ENCODE measurements around the gene KRCC1.
"Not testable (repeated sequence)": the region's sequence is repeated elsewhere in the genome, so short reads cannot be mapped to it uniquely, and the experiment has no call there.

Gene KRCC1

DNA sequence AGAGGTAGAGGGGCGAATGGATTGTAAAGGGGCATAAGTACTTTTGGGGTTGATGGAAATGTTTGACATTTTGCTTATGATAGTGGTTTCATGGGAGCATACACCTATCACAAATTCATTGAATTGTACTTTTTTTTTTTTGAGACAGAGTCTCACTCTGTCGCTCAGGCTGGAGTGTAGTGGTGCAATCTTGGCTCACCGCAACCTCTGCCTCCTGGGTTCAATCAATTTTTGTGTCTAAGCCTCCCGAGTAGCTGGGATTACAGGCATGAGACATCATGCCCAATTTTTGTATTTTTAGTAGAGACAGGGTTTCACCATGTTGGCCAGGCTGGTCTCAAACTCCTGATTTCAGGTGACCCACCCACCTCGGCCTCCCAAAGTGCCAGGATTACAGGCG, 10.0 kb downstream of the KRCC1 start:
- in situ Hi-C loops (cut with MboI; ENCODE audit: low sequenced_read_pairs) = not testable (repeated sequence)

DNA sequence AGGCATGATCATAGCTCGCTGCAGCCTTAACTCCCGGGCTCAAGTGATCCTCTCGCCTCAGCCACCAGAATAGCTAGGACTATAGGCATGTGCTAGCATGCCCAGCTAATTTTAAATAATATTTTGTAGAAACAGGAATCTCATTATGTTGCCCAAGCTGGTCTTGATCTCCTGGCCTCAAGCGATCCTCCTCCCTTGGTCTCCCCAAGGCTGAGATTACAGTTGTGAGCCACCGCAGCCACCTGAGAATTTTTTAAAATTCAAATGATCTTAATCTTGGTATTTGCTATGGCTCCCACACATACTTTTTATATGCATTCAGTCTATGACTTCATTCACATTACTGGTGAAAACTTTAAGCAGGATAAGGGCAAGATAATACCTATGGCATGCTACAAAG, 13.1 kb downstream of the KRCC1 start:
- in situ Hi-C loops (cut with MboI; ENCODE audit: low sequenced_read_pairs) = no loop called here

DNA sequence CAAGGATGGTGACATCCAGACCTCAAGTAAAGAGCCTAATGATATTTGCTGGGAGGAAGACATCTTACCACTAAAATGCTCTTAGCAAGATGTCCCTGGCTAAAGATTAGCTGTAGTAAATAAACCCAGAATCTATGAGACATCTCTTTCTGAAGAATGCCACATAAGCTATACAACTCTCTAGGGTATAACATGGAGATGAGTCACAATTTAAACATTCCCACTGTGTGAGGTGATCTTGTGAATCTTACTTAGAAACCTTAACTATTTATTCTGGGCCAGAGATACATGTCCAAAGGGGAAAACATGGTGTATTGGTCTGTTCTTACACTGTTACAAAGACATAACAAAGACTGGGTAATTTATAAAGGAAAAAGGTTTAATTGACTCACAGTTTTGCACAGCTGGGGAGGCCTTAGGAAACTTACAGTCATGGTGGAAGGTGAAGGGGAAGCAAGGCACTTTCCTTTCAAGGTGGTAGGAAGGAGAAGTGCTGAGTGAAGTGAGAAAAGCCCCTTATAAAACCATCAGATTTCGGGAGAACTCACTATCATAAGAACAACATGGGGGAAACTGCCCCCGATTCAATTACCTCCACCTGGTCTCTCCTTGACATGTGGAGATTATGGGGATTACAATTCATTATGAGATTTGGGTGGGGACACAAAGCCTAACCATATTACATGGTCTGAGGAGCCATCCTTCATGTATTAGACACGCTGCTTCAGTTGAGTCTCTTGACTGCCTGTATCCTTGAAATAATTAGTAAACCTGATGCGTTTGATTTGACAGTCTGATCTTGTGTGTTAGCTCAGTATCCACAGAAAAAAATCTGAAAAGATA, 17.1 kb downstream of the KRCC1 start:
- in situ Hi-C loops (cut with MboI; ENCODE audit: low sequenced_read_pairs) = no loop called here

DNA sequence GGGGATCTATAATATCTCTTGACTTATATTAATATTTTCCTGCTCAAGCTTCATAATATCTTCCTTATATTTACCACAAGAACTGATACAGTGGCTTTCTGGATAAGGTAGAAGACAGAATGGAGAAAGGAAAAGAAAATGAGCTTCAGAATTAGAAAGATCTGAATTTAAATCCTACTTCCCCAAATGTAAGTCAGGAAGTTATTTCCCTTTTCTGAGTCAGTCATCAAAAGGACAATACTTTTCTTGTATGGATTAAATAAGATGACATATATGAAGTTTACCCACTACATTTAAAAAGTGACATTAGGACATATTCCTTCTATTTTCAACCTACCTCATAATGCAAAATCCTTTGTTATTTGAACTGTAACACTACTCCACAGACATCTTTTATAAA, 19.0 kb downstream of the KRCC1 start:
- in situ Hi-C loops (cut with MboI; ENCODE audit: low sequenced_read_pairs) = no loop called here

DNA sequence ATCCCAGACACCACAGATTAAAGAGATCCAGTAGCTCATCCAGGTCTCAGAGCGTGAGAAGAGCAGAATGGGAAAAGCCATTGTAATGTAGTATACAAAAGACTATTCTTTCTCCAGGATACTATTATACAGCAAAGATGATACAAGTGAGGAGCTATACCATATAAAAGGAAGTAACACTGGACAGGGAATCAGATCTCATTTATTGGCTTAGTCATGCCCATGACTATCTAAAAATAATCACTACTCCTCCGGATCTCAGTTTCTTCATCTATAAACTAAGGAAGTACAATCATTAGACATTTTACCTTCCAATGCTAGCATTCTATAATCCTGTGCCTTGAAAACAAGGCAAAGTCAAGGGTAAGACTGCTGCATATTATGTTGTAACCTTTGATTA, 19.4 kb downstream of the KRCC1 start:
- in situ Hi-C loops (cut with MboI; ENCODE audit: low sequenced_read_pairs) = no loop called here

DNA sequence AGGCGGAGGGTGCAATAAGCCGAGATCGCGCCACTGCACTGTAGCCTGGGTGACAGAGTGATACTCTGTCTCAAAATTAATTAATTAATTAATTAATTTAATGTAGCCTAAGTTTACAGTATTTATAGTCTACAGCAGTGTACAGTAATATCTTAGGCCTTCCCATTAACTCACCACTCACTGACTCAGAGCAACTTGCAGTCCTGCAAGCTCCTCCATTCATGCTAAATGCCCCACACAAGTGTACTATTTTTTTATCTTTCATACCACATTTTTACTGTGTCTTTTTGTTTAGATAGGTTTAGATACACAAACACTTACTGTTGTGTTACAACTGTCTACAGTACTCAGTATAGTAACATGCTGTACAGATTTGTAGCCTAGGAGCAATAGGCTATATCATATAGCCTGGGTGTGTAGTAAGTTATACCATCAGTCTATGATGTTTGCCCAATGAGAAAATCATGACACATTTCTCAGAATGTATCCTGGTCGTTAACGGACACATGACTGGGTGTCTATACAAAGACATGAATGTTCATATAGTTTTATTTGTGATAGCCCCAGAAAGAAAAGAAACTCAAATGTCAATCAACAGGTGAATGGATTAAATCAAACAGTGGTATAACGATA, 23.4 kb downstream of the KRCC1 start:
- in situ Hi-C loops (cut with MboI; ENCODE audit: low sequenced_read_pairs) = no loop called here

DNA sequence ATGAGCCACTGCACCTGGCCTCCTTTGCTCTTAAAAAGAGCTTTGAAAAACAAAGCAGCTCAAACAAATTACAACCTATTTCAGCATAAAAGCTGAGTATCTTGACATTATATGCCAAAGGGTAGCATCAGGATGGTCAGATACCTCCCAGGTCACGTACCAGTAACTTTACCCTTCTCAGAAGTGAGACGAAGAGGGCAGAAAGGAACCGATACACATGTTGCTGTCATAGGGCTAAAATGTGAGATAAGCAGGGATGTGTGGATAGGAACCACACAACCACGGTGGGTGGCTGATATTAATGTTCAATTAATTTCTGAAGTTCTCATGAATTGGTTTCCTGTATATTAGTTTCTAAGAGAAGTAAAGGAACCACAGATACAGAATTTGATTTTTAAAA, 26.7 kb downstream of the KRCC1 start:
- in situ Hi-C loops (cut with MboI; ENCODE audit: low sequenced_read_pairs) = no loop called here

DNA sequence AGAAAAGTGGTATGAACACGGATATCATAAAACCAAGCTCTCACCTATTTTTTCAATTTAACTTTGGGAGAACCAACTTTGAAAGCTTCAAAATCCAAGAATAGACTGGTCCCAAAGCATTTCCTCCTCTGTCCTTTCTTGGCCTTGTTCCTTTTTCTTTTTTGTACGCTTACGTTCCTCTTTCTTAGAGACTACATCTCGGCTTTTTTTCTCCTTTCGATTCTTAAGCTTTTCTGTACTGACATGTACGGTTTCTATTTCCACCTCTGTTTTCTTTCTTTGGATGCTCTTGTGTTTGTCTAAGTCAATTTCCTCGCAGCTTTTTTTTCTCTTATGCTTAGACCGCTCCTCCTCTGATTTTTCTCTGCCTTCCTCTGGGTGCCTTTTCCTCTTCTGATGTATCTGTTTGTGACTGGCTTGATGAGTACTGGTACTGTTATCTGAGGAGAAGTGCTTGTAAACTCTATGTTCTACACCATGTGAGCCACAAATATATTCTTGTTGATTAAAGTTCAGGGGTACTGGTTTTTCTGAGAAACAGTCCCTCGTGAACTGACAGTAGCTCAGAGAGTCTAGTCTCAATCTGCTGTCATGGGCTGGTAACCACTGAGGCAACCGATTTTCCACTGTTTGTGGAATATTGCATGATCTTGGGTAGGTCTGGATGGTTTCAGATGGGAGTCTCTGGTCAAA, 27.7 kb downstream of the KRCC1 start:
- in situ Hi-C loops (cut with MboI; ENCODE audit: low sequenced_read_pairs) = no loop called here

DNA sequence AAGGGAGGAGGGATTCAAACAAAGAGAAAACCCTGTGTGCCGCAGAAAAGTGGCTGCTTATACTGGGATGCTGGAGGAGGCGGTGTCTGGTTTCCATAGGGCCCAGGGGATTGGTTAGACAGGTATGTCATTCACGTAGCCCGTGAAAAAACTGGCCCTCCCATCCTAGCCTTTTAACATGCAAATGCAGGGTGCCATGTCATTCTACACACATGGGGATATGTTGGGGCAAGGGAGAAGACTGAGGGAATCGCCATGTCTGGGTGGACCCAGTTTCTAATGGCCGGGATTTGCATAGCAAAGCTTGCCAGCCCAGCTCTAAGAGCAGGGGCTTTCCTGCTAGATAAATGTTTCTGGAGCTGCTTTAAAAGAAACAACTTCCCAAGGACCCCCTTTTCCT, 31.1 kb downstream of the KRCC1 start:
- in situ Hi-C loops (cut with MboI; ENCODE audit: low sequenced_read_pairs) = no loop called here

DNA sequence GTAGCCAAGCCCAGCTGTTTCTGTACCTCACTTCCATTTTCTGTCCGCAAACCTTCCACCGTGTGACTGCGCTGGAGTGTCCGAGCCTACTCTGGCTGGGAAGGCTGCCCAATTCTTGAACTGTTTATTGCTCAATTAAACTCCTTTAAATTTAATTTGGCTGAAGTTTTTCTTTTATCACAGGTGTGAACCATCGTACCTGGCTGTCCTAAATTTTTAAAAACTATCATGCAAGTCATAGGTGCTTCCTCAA, 33.0 kb downstream of the KRCC1 start:
- in situ Hi-C loops (cut with MboI; ENCODE audit: low sequenced_read_pairs) = no loop called here

DNA sequence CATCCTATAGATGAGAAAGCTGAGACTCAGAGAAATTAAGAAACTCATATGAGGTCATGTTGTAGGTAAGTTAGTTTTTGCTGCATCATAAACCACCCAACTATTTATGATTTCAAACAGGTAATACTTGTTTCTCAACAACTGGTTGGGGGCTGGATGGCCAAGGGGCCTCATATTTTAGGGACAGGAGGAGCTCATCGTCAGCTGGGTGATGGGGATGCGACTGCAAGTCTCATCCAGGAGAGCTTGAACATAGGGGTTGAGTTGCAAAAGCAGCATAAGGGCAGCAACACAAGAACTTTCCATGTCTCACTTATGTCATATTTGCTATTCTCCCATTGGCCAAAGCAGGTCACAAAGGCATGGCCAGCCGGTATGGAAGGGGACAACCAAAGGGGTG, 35.6 kb downstream of the KRCC1 start:
- in situ Hi-C loops (cut with MboI; ENCODE audit: low sequenced_read_pairs) = no loop called here

DNA sequence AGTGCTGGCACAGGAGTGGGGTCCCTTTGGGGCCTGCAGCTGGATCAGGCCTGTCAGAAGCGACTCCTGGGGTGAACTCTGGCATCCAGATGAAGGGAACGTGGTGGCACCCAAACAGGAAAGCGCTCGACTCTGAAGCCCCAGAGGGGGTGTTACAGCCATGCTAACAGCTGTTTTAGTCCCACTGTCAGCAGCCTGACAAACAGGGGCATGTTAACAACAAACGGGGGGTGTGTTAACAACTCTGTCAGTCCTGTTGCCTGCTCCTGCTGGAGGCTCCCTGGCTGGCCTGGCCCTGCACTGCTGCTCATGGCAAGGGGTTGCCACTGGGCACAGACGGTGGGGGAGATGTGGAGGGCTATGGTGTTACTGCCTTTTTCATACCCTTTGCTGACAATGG, 36.7 kb downstream of the KRCC1 start:
- in situ Hi-C loops (cut with MboI; ENCODE audit: low sequenced_read_pairs) = no loop called here

DNA sequence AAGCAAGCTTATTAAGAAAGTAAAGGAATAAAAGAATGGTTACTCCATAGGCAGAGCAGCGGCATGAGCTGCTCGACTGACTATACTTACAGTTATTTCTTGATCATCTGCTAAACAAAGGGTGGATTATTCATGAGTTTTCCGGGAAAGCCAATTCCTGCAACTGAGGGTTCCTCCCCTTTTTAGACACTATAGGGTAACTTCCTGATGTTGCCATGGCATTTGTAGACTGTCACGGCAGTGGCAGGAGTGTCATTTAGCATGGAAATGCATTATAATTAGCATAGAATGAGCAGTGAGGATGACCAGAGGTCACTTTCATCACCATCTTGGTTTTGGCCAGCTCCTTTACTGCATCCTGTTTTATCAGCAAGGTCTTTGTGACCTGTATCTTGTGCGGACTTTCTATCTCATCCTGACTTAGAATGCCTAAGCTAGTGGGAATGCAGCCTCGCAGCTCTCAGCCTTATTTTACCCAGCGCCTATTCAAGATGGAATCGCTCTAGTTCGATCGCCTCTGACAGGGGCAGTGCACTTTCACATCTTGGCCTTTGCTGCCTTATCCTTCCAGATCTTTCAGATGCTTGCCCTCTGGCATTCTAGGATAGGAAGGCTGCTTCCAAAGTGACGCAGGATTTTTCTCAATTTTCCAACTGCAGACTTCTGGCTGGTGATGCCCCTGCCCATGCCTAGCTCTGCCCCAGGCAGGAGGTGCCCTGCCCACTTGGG, 37.3 kb downstream of the KRCC1 start:
- in situ Hi-C loops (cut with MboI; ENCODE audit: low sequenced_read_pairs) = not testable (repeated sequence)

DNA sequence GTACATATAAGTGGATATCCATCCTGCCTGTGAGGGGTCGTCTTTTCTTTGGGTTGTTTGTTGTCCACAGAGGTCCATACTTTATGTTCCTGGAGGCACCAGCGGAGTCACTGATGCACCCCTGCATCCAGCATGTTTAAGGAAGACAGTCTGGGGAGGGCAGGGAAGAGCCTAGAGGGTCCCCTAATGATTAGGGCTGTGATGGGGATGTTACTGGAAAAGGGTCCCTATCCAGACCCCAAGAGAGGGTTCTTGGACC, 37.9 kb downstream of the KRCC1 start:
- in situ Hi-C loops (cut with MboI; ENCODE audit: low sequenced_read_pairs) = not testable (repeated sequence)

DNA sequence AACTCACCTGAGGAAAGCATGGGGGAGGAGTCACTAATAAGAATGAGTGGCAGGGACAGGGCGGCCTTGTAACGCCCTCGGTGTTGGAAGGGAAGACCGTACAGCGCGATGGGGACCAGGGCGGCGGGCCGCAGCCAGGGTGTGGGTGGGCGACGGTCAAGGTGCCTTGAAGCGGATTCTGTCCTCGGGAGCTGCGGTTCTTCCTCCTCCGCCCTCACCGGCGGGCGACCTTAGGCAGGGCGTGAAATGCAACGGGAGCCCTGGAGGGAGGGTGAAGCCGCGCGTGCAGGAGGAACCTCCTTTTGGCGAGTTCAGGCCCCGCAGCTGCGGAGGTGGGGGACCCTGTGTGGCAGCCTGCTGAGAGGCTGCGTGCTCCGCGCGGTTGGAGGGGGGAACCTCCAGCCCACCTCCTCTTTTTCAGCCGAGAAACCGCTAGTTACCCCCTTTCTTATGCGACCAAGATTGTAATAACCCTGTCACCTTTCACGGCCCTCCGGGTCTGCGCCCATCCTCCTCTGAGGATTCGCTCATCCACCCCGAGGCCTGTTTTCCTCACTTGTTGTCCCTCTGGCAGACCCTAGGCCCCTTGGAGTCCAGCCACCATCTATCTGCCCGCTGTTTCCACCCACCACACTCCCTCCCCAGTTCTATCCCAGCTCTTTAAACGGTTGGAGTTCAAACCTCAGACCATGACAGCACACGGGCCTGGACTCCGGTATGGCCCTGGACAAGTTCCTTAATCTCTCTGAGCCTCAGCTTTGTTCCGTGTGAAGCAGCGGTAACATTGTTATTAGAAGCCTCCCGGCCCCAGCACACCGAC, 38.4 kb downstream of the KRCC1 start:
- in situ Hi-C loops (cut with MboI; ENCODE audit: low sequenced_read_pairs) = no loop called here

DNA sequence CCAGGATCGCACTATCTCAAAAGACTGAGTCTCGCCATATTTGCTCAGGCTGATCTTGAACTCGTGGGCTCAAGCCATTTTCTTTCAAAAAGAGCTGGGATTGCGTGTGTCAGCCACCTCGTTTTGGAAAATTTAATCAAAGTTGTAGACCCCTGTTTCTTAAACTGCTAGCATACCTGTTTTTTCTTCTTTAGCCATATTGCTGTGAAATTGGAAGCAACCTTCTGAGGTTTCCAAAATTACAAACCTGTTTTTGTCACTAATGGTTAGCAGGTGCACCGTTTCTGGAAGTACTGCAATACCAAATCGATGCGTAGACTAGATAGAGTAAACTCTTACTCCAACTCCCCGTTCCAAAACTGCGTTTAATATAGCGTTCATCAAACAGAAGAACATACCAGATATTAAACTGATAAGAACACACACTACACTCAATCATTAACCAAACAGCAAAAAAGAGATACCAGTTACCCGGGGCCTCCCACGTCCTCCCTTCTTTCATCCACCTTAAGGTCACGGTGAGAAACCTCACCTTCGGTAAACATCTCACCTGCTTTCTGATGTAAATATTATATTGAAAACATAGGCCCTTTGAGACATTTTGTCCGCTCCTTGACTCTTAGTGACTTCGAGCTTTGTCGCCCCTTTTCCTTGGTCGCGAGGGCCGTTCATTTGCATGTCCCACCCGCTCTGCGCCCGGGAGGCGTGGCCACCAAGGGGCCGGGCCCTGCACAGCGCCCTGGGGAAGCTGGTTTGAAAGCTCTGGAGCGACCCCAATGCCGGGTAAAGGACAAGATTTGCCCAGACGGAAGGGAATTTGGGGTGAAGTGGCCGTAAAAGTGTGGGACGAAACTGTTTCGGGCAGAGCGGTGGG, 39.3 kb downstream of the KRCC1 start, which contains the start of gene RNU2-63P:
Gene RNU2-63P, minus strand, starts transcription at position 462 of the 874 bp plus-strand sequence.
- in situ Hi-C loops (cut with MboI; ENCODE audit: low sequenced_read_pairs) = no loop called here

DNA sequence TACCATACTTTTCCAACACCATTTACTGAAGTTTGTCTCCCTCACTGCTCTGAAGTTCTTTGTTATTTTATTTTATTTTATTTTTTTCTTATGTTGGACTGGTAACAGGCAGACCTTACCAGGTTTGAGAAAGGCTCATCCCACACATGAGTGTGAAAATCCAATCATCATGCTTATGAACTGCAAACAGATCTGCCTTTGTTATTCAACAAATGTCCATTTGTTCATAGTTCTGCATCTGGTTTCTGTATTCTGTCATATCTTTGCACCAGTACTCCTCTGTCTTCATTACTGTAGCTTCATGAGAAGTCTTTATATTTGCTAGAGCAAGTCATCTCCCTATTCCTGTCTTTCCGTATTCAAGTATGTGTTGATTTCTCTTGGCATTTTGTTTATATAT, 44.6 kb downstream of the KRCC1 start:
- in situ Hi-C loops (cut with MboI; ENCODE audit: low sequenced_read_pairs) = no loop called here

DNA sequence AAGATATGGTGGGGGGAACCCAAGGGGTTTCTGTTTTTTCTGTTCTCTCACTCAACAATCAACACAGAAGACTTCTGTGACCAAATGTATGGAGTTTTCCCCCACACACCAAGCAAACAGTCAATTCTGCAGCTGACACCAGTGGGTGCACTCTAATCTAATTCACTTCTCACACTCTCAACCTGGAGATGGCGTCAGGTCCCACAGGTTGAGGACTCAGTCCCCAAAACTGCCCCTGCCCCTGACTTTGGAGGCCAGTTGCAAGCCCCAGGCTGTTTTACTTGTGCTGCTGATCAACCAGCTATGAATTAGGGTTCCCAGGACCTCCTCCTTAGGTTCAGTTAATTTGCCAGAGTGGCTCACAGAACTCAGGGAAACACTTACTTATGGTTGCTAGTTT, 45.4 kb downstream of the KRCC1 start:
- in situ Hi-C loops (cut with MboI; ENCODE audit: low sequenced_read_pairs) = no loop called here

DNA sequence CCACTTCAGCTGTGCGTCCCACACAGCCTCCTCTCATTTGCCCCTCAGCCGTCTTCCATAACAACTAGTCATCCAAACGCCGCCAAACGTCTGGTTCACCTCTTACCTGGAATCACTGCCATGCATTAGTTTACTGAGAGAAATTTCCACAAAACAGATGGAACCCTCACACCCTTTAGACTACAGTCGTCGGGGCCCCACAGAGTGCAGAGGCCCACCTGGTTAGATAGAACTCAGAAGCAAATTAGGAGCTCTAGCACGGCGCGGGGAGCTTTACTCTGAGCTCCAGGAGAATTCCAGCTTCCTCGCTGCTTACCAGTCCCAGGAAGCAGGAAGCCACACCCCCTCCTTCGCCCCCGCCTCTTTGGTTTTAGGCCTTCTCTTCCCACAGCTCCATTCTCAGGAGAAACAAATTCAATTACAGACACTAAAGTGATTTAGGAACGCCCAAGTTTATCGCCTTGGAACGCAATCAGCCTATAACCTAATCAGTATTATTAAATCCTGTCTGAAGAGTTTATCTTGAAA, 48.6 kb downstream of the KRCC1 start:
- in situ Hi-C loops (cut with MboI; ENCODE audit: low sequenced_read_pairs) = no loop called here

DNA sequence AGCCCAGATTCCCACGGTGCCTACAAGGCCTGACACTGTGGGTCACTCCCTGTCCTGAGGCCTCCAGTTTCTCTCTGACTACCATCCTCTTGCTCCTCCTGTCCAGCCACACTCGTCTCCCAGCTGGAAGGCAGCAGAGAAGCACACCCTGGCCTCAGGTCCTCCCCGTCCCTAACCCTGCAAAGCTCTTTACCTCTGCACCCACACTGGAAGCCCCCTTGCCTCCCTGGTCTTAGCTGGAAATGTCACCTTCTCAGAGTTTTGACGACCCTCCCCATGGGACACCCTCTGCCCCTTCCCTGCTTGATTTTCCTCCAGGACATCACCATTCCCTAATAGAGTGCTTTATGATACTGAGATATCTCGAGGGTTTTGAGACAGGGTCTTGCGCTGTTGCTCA, 49.8 kb downstream of the KRCC1 start:
- in situ Hi-C loops (cut with MboI; ENCODE audit: low sequenced_read_pairs) = no loop called here
